Prostate gland (tissue), 2 donors: Measurements from ENCODE around the gene LYVE1. TPM values are rescaled to one million over a fixed set of nuclear protein-coding genes. Genes with fewer than 3 reads are reported as not detected.
"Not testable (repeated sequence)": the region's sequence is repeated elsewhere in the genome, so short reads cannot be mapped to it uniquely, and the experiment has no call there.

Source experiments
- DNase-seq: peaks from one replicate; pipeline ENCODE4 v3.0.0-alpha.2; 2019; ENCODE audit warnings: low spot score
- H3K27ac ChIP-seq, 2 donors: fragments of 200-600 bp; sonication (generic); 2 replicates each; pipeline ENCODE4 v1.5.1; 2017 to 2019
- H3K27me3 ChIP-seq: fragments of 200-600 bp; sonication (generic); replicated peaks from 2 replicates; pipeline ENCODE4 v1.5.1; 2019; ENCODE audit not compliant: insufficient read depth
- H3K36me3 ChIP-seq, 2 donors: fragments of 200-600 bp; sonication (generic); 1 replicate in 1 of 2; 2 replicates in 1 of 2; pipeline versions ENCODE4 v1.5.1 to v1.8.1; 2017 to 2019
- H3K4me1 ChIP-seq: fragments of 200-600 bp; sonication (generic); replicated peaks from 2 replicates; pipeline ENCODE4 v1.5.1; 2019
- H3K4me3 ChIP-seq, 2 donors: fragments of 200-600 bp; sonication (generic); 2 replicates each; pipeline ENCODE4 v1.5.1; 2017 to 2019
- H3K9me3 ChIP-seq: fragments of 200-600 bp; sonication (generic); 2 replicates; pipeline ENCODE4 v1.5.1; 2017
- POLR2A ChIP-seq: fragments of 450-650 bp; IDR thresholded peaks from one replicate; pipeline ENCODE4 v1.6.1; 2016; ENCODE audit warnings: antibody characterized with exemption, mild to moderate bottlenecking
- POLR2AphosphoS5 ChIP-seq: sonication (generic); formaldehyde crosslinking; IDR thresholded peaks from one replicate; pipeline ENCODE4 v1.6.1; 2017; ENCODE audit warnings: antibody characterized with exemption
- WGBS: methylation state at CpG from one replicate; pipeline ENCODE4 v1.1.5; 2018; 5-methylcytosine and 5-hydroxymethylcytosine counted together
- intact Hi-C: fragments of 100-400 bp; cut with DNase I; formaldehyde crosslinking; loops from one replicate; pipeline ENCODE4 v1.14.2; 2022
- total RNA-seq, 2 donors: library from RNA; depleted of rRNA; stranded (reverse); fragments of >200 nt; gene quantifications; one replicate each; pipeline ENCODE4 v1.1.0, GENCODE V29; 2016
- TF ChIP-seq, protein P1 (sequence below), 4 experiments: fragments of 200-600 bp in 2 of 4; fragments of 450-650 bp in 2 of 4; sonication (generic) in 2 of 4; IDR thresholded peaks; 1 replicate in 3 of 4; 2 replicates in 1 of 4; pipeline ENCODE4 v1.5.1; 2016 to 2019; ENCODE audit warnings: antibody characterized with exemption in 4 of 4, mild to moderate bottlenecking in 2 of 4, moderate library complexity in 2 of 4

Gene LYVE1
- total RNA-seq, 2 donors from 2014 or later: 2.5 to 9.8 TPM

- Histone ChIP-seq H3K9me3 (no peaks in the 10 kb centered on the region), H3K36me3 (no peaks in the 10 kb centered on the region), H3K27me3 (no peaks in the 10 kb centered on the region), H3K4me1 (no peaks in the 10 kb centered on the region), H3K4me3 (no peak overlapping the region), H3K27ac (no peak overlapping the region)
- TF ChIP-seq, protein P1, sequence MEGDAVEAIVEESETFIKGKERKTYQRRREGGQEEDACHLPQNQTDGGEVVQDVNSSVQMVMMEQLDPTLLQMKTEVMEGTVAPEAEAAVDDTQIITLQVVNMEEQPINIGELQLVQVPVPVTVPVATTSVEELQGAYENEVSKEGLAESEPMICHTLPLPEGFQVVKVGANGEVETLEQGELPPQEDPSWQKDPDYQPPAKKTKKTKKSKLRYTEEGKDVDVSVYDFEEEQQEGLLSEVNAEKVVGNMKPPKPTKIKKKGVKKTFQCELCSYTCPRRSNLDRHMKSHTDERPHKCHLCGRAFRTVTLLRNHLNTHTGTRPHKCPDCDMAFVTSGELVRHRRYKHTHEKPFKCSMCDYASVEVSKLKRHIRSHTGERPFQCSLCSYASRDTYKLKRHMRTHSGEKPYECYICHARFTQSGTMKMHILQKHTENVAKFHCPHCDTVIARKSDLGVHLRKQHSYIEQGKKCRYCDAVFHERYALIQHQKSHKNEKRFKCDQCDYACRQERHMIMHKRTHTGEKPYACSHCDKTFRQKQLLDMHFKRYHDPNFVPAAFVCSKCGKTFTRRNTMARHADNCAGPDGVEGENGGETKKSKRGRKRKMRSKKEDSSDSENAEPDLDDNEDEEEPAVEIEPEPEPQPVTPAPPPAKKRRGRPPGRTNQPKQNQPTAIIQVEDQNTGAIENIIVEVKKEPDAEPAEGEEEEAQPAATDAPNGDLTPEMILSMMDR (IDR thresholded peaks at IDR 0.05): no peak
- no peak for TF ChIP-seq POLR2AphosphoS5
- TF ChIP-seq POLR2A: no peak
- WGBS: 90% methylated on average over 11 of the region's 11 CpGs
- intact Hi-C loops: no loop called here
- DNase-seq: no peak
Measured at GRCh38 chr11:10600570-10601248, 32.2 kb upstream of the LYVE1 start.

DNA sequence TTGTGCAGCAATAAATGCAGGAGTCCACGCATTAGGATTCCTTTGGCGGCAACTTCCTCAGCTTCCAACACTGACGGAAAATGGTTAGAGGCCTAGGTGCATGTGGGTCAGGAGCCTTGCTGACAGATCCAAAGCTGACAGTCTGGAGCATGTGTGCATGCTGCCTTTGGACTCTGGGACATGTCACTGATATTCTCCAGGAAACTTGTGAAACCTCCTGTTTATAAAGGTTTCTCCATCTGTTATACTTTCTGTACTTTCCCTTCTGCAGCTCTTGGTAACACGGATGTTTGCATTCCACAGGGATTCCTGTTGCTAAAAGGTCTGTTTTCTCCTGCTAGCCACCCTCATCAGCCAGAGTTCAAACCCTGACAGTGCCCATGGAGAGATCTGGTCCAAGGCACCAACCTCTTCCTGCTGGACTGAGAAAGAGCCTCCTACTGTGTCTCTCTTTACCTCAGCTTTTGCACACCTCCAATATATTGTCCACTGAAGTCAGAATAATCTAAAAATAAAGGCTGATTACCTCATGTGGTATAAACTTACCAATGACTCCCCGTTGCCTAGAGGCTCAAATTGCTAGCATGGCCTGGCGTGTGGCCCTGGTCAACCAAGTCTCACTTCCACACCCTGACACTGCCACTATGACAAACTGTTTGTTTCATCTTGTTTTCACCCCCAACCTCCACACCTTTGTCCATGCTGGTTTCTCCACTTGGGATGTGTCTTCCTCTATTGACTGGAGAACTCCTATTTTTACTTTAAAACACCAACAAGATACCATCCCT is 31.1 kb upstream of the LYVE1 start:
- H3K4me1 ChIP-seq: no peaks in the 10 kb centered on the region
- DNase-seq: no peak
- TF ChIP-seq, protein P1 (IDR thresholded peaks at IDR 0.05): no peak
- no peak for TF ChIP-seq POLR2A
- TF ChIP-seq POLR2AphosphoS5: no peak
- H3K36me3 ChIP-seq: no peaks in the 10 kb centered on the region
- no peaks in the 10 kb centered on the region for H3K27me3 ChIP-seq
- no peak overlapping the region for H3K4me3 ChIP-seq
- H3K27ac ChIP-seq: no peak overlapping the region
- 73% methylated on average over 6 of the region's 6 CpGs for WGBS
- H3K9me3 ChIP-seq: no peaks in the 10 kb centered on the region
- intact Hi-C loops: no loop called here

DNA sequence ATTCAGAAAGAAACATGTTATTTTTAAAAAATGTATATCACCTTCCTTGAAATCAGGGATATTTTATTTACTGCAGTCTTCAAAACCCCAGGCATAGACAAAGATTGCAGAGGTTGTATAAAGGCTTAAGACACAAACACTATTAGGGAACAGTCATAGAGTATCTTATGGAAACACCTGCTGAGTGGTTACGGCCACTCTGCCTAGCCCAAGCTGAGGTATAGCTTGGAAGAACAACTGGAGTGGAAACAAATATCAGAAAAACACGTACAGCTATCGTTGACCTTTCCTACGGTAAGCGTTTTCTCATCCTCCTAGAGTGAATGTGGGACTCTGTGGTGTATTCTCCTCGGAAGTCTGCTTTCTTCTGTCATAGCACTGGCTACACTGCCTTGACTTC is 30.4 kb upstream of the LYVE1 start:
- no peaks in the 10 kb centered on the region for H3K4me1 ChIP-seq
- DNase-seq: no peak

DNA sequence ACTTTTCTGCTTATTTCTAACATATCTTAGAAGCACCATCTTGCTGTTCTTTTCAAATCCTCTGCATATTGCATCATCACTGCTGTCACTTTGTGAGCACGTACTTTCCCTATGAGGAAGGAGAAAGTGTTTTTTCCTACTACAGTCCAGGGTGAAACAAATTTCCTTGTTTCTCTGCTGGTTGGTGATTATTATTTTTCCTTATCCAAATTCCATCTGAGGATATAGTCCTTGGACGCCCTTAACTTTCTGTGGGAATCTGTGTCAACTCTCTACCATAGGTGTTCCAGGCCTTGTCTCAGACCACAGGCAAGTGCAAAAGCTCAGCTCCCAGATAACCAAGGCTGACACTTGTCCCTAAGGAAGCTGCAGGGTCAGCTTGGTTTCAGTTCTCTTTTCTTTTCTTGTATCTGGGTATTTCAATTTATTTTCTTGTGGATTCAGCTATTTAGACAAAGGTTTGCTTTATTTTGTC is 29.4 kb upstream of the LYVE1 start:
- no peak overlapping the region for H3K27ac ChIP-seq

More for the DNA sequence above, 30.4 kb upstream of the LYVE1 start:
- Histone ChIP-seq H3K27ac (no peak overlapping the region), H3K9me3 (no peaks in the 10 kb centered on the region), H3K27me3 (no peaks in the 10 kb centered on the region), H3K4me3 (no peak overlapping the region), H3K36me3 (no peaks in the 10 kb centered on the region)
- 80% methylated on average over 6 of the region's 6 CpGs for WGBS
- TF ChIP-seq, protein P1 (IDR thresholded peaks at IDR 0.05): no peak
- TF ChIP-seq POLR2A: no peak
- no peak for TF ChIP-seq POLR2AphosphoS5
- intact Hi-C loops: no loop called here

GRCh38 chr11:10595840-10596239 is 27.4 kb upstream of the LYVE1 start:
- H3K4me1 ChIP-seq, H3K36me3 ChIP-seq, H3K9me3 ChIP-seq, DNase-seq, H3K27me3 ChIP-seq, intact Hi-C loops, H3K27ac ChIP-seq, H3K4me3 ChIP-seq: not testable (repeated sequence)
- WGBS: 100% methylated on average over 2 of the region's 2 CpGs

More for the DNA sequence above, 29.4 kb upstream of the LYVE1 start:
- intact Hi-C loops: no loop called here
- Histone ChIP-seq H3K4me1 (no peaks in the 10 kb centered on the region), H3K4me3 (no peak overlapping the region), H3K9me3 (no peaks in the 10 kb centered on the region), H3K27me3 (no peaks in the 10 kb centered on the region), H3K36me3 (no peaks in the 10 kb centered on the region)
- no peak for DNase-seq
- TF ChIP-seq, protein P1 (IDR thresholded peaks at IDR 0.05): no peak
- TF ChIP-seq POLR2AphosphoS5 (no peak), POLR2A (no peak)
- WGBS: 67% methylated on average over 2 of the region's 2 CpGs
